GM12875 (cell line): ENCODE data around the gene FAR2.

ENCODE experiments used
- H3K4me3 ChIP-seq: one replicate; pipeline ENCODE4 v1.5.1; 2011; ENCODE audit warnings: low read depth, low read length, control low read depth
- TF ChIP-seq, protein P1 (sequence below): IDR thresholded peaks from 2 replicates; pipeline ENCODE4 v1.5.1; 2011; ENCODE audit warnings: low read depth, mild to moderate bottlenecking, control low read depth, inconsistent platforms, low read length, moderate library complexity, borderline replicate concordance; ENCODE audit not compliant: insufficient read depth

FAR2 gene

DNA sequence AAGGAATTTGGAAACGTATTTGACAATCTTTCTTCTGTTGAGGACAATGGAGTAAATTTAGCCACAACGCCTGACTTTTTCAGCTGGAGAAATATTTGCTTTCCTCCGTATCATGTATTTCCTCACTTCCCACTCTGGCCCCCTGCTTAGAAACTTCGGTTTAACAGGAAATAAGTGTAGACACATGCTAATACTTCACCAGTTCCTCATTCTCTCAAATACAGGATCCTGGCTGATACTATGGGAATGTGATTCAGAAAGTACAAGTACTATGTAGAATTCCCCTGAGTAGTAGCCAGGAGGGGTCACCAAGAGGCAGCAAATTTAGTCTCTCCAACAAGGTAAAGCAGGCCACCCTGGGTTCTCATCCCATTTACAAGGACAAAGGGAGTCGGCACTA is 58.0 kb downstream of the FAR2 start:
- H3K4me3 ChIP-seq: no peak overlapping the region
- TF ChIP-seq, protein P1, sequence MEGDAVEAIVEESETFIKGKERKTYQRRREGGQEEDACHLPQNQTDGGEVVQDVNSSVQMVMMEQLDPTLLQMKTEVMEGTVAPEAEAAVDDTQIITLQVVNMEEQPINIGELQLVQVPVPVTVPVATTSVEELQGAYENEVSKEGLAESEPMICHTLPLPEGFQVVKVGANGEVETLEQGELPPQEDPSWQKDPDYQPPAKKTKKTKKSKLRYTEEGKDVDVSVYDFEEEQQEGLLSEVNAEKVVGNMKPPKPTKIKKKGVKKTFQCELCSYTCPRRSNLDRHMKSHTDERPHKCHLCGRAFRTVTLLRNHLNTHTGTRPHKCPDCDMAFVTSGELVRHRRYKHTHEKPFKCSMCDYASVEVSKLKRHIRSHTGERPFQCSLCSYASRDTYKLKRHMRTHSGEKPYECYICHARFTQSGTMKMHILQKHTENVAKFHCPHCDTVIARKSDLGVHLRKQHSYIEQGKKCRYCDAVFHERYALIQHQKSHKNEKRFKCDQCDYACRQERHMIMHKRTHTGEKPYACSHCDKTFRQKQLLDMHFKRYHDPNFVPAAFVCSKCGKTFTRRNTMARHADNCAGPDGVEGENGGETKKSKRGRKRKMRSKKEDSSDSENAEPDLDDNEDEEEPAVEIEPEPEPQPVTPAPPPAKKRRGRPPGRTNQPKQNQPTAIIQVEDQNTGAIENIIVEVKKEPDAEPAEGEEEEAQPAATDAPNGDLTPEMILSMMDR: no peak

DNA sequence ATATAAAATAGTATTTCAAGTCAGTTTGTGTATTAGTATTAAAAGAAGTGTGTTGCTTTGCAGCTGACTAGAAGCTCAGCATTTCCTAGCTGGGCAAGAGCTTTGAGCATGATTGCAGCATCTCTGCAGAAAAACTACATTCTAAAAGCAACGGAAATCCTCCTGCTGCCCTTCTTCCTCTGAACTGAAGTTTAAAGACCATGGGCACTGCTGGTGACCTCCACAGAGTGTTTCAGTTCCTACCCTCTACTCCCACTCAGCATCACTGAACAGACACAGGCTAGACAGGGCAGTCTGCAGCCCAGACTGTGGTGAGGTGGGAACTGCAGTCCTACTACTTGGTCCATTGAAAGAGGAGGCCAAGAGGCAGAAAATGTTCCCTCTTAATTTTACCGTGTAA is 59.0 kb downstream of the FAR2 start:
- no peak overlapping the region for H3K4me3 ChIP-seq
- TF ChIP-seq, protein P1: no peak

DNA sequence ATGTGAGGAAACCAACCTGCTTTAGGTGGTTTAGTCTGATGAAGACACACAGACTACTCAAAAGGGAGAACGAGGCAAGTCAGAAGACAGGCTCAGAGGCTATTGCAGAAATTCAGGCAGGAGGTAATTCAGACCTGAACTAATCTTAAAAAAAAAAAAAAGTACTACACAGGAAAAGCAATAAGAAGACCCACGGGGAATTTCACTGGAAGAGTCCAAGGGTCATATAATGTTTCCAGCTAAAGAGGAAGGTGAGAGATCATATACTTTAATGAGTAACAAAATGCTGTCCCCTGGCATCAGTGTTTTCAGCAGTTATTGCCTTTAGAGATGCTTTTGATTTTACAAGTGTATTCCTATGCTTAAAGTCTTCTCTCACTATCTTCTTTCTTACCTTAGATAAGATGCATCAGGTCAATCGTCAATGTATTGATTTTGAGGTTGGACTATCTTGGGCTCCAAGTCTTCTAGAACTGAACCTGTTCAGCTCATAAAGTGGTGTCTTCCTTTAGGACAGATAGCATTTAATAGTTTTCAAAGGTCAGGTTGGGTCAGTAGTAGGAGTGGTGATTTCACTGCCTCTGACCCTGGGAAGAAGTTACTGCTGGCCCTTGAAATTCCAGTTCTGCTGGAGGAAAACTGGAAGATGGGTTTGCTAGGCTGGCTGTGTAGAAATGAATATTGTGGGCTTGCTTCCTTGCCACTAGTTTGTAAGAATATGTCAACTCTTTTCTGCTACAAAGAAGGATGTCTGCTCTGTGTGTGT is 60.0 kb downstream of the FAR2 start:
- no peak overlapping the region for H3K4me3 ChIP-seq
- TF ChIP-seq, protein P1: no peak

DNA sequence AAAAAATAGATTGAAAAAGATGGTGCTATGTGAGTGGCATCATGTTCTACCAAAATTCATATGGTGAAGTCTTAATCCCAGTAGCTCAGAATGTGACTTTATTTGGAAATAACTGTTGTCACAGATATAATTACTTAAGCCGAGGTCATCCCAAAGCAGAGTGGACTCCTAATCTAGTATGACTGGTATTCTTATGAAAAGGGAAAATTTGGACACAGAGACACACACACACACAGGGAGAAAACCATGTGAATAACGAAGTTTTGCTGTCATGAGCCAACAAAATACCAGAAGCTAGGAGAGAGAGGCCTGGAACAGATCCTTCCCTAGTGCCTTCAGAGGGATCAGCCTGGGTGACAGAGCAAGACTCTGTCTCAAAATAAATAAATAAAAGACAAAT is 62.6 kb downstream of the FAR2 start:
- H3K4me3 ChIP-seq: no peak overlapping the region
- TF ChIP-seq, protein P1: no peak

DNA sequence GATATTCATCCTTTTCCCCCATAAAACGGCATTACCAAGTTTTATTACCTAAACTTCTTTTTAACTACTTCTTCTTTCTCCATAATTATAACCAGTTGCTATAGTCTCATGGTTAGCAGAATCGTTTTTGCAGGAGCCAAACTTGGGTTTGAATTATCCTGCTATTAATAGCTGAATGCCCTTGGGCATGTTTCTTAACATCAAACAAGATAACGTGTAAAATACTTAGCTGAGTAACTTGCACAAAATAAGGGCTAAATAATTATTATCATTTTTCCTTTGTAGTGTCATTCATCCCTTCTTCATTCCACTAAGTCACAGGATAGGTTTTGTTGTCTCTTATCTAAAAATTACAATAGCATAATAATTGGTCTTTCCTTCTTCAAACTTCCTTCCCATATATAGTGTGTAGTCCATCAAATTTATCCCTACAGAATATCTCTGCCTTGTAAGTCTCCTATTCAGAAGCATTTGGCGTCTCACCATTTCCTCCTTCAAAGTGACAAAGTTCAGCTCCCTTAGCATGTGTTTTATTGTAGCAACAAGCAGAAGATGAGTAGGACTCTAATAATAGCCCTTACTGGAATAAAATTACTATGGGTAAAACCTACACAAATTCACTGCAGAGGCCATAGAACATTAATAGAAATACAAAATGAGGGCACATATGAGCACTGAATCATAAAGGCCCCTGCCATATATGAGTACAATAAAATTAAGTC is 63.8 kb downstream of the FAR2 start:
- H3K4me3 ChIP-seq: no peak overlapping the region
- TF ChIP-seq, protein P1: no peak

DNA sequence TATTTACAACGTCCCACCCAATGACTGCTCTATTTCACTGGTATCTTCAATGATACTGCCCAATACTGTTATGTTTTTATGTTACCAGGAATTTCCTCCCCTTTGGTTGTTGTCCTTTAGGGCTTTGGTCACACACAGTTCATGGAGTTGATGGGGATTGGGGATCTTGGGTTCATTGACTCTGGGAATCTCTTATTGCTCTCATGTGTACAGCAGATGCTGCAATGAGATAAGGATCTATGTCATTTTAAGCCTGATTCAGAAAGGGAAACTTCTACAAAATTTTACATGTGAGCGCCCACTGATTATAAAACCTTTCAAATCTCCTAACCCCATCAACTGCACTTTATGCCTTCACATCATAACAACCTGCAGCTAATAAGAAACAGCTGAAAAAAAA is 67.2 kb downstream of the FAR2 start:
- TF ChIP-seq, protein P1: no peak
- no peak overlapping the region for H3K4me3 ChIP-seq
